ENCODE results near the gene FETUB. TPM values are rescaled to one million over a fixed set of nuclear protein-coding genes. Genes with fewer than 3 reads are reported as not detected.

The FETUB gene
- total RNA-seq, 1 donor from 2014 or later = not detected

- no peak for TF ChIP-seq CTCF (IDR thresholded peaks at IDR 0.05)
- Histone ChIP-seq H3K27ac (no peak overlapping the region), H3K36me3 (no peaks in the 10 kb centered on the region), H3K9me3 (no peaks in the 10 kb centered on the region), H3K27me3 (no peaks in the 10 kb centered on the region), H3K4me3 (no peak overlapping the region), H3K4me1 (peaks cover 0 to 3% of the 10 kb centered on the region in 2 donors)
- intact Hi-C loops (cut with DNase I) = no loop called here
- DNase-seq (ENCODE audit: low spot score in 2 of 2) = no peak
Measured at GRCh38 chr3:186609247-186609868, 30.8 kb upstream of the FETUB start.

- no peaks in the 10 kb centered on the region for H3K9me3 ChIP-seq
- DNase-seq (ENCODE audit: low spot score in 2 of 2) = no peak
- H3K27ac ChIP-seq = no peak overlapping the region
- no peak for TF ChIP-seq CTCF (IDR thresholded peaks at IDR 0.05)
- intact Hi-C loops (cut with DNase I) = loop anchor here (10.0 kb wide), 1 partner anchor 323 kb away; the partner anchor contains the start of gene ST6GAL1
- no peak overlapping the region for H3K4me3 ChIP-seq
- H3K36me3 ChIP-seq = no peaks in the 10 kb centered on the region
- H3K4me1 ChIP-seq = peaks cover 2 to 7% of the 10 kb centered on the region in 2 donors
- H3K27me3 ChIP-seq = no peaks in the 10 kb centered on the region
Measured at GRCh38 chr3:186612065-186612464, 28.1 kb upstream of the FETUB start.

GRCh38 chr3:186612721-186613636 lies 27.2 kb upstream of the FETUB start, which contains the start of gene AHSG:
TSS of gene AHSG (plus strand) at chr3:186613060. CDS start at chr3:186613142, 82 bp downstream.
- intact Hi-C loops (cut with DNase I) = loop anchor here (10.0 kb wide), 1 partner anchor 322 kb away; the partner anchor contains the start of gene ST6GAL1
- no peak for DNase-seq (ENCODE audit: low spot score in 2 of 2)
- no peaks in the 10 kb centered on the region for H3K9me3 ChIP-seq

GRCh38 chr3:186613637-186614265 lies 26.4 kb upstream of the FETUB start:
- no peaks in the 10 kb centered on the region for H3K27me3 ChIP-seq
- DNase-seq (ENCODE audit: low spot score in 2 of 2) = no peak
- H3K36me3 ChIP-seq = no peaks in the 10 kb centered on the region
- H3K4me1 ChIP-seq = peaks cover 2 to 4% of the 10 kb centered on the region in 2 donors
- TF ChIP-seq CTCF (IDR thresholded peaks at IDR 0.05) = no peak
- no peak overlapping the region for H3K27ac ChIP-seq
- intact Hi-C loops (cut with DNase I) = loop anchor here (2.0 to 10.0 kb wide), 2 partner anchors 171 to 321 kb away; partner anchors contain the start of gene ST6GAL1
- H3K4me3 ChIP-seq = no peak overlapping the region
- no peaks in the 10 kb centered on the region for H3K9me3 ChIP-seq

More at GRCh38 chr3:186612721-186613636, 27.2 kb upstream of the FETUB start, which contains the start of gene AHSG:
- Histone ChIP-seq H3K27me3 (no peaks in the 10 kb centered on the region), H3K4me1 (peaks cover 2 to 4% of the 10 kb centered on the region in 2 donors), H3K36me3 (no peaks in the 10 kb centered on the region), H3K27ac (no peak within 1 kb of the TSS), H3K4me3 (no peak within 1 kb of the TSS)
- TF ChIP-seq CTCF (IDR thresholded peaks at IDR 0.05) = no peak

- Histone ChIP-seq H3K4me3 (no peak overlapping the region), H3K4me1 (peaks cover 2 to 4% of the 10 kb centered on the region in 2 donors), H3K9me3 (no peaks in the 10 kb centered on the region), H3K36me3 (no peaks in the 10 kb centered on the region), H3K27me3 (no peaks in the 10 kb centered on the region), H3K27ac (no peak overlapping the region)
- intact Hi-C loops (cut with DNase I) = loop anchor here (2.0 to 10.0 kb wide), 2 partner anchors 171 to 321 kb away; partner anchors contain the start of gene ST6GAL1
- no peak for TF ChIP-seq CTCF (IDR thresholded peaks at IDR 0.05)
- DNase-seq (ENCODE audit: low spot score in 2 of 2) = no peak
Measured at GRCh38 chr3:186614266-186614596, 26.0 kb upstream of the FETUB start.
